ENCODE data around the gene TXNDC16.

Gene TXNDC16

DNA sequence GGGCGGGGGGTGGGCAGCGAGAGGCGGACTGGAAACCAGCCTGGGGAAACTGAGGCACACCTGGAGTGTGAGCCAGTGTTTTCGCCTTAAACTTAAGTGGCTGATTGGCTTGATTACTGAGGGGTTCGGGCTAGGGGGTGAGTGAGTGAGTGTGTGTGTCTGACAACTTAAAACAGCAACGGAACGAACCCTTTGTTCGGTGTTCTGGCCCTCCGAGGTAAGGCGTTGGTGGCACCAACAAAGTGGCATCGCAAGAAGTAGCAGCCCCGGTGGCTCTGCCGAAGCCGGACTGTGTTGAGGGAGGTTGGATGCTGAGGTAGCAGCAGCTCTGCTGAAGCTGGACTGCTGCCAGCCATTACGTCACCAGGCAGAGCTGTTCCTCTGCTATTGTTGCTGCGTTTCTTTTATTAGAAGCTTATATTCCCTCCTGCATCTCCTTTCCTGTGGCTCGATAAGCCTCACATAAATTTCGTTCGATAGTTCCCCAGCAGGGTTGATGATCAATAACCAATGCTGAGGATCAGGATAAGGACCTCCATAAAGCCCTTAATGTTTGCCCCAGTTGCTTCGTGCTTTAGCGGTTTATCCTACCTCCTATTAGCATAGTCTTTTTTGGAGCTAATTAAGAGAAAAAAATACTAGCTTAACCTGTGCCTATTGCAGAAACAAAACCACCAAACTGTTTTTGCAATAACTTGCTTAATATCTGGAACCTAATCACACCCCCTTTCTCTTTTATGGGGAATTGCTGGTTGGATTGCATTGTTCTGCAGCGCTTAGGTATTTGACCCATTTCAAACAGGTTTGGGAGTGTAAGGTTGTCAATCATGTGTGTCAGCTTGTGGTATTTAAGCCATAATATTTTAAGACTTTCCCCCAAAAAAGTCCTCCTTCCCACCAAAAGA lies 1.6 kb upstream of the TXNDC16 start:
- Histone ChIP-seq H3K36me3 (ENCODE audit: insufficient read depth, low read length) (no peaks in the 10 kb centered on the region), H3K4me1 (ENCODE audit: insufficient read depth, low read length) (peaks cover 11% of the 10 kb centered on the region), H3K4me3 (ENCODE audit: low read length) (peak overlapping the region; percentile 70), H3K27me3 (ENCODE audit: insufficient read depth, low read length) (no peaks in the 10 kb centered on the region), H3K9me3 (ENCODE audit: low read length) (no peaks in the 10 kb centered on the region), H2AFZ (ENCODE audit: low read depth, low read length) (peak overlapping the region; percentile 76)

GRCh38 chr14:52553002-52553670 lies 831 bp upstream of the TXNDC16 start:
- Histone ChIP-seq H3K27me3 (ENCODE audit: insufficient read depth, low read length) (no peaks in the 10 kb centered on the region), H3K36me3 (ENCODE audit: insufficient read depth, low read length) (no peaks in the 10 kb centered on the region), H3K4me1 (ENCODE audit: insufficient read depth, low read length) (peaks cover 11% of the 10 kb centered on the region), H2AFZ (ENCODE audit: low read depth, low read length) (peak overlapping the region; percentile 76), H3K4me3 (ENCODE audit: low read length) (peak overlapping the region; percentile 70), H3K9me3 (ENCODE audit: low read length) (no peaks in the 10 kb centered on the region)

GRCh38 chr14:52551696-52552062 lies 626 bp downstream of the TXNDC16 start:
- no peaks in the 10 kb centered on the region for H3K27me3 ChIP-seq (ENCODE audit: insufficient read depth, low read length)
- no peaks in the 10 kb centered on the region for H3K9me3 ChIP-seq (ENCODE audit: low read length)
- H3K36me3 ChIP-seq (ENCODE audit: insufficient read depth, low read length), result no peaks in the 10 kb centered on the region
- peak overlapping the region; percentile 68 for H3K4me3 ChIP-seq (ENCODE audit: low read length)
- peak overlapping the region; percentile 71 for H2AFZ ChIP-seq (ENCODE audit: low read depth, low read length)
- peaks cover 11% of the 10 kb centered on the region for H3K4me1 ChIP-seq (ENCODE audit: insufficient read depth, low read length)

DNA sequence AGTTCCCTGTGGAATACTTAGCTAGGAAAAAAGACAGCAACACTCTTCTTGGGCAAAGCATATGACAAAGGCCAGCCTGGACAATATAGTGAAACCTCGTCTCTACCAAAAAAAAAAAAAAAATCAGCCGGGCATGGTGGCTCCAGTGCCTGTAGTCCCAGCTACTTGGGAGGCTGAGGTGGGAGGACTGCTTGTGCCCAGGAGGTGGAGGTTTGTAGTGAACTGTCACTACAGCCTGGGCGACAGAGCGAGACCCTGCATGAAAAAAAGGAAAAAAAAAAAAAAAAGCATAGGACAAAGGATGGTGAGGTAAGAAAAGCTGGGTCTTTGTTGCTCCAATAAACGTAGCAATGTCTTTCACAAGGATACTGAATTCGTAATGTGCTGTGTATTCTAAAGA lies 1.1 kb downstream of the TXNDC16 start:
- Histone ChIP-seq H2AFZ (ENCODE audit: low read depth, low read length) (peak overlapping the region; percentile 71), H3K9me3 (ENCODE audit: low read length) (no peaks in the 10 kb centered on the region), H3K27me3 (ENCODE audit: insufficient read depth, low read length) (no peaks in the 10 kb centered on the region), H3K4me1 (ENCODE audit: insufficient read depth, low read length) (peaks cover 11% of the 10 kb centered on the region), H3K36me3 (ENCODE audit: insufficient read depth, low read length) (no peaks in the 10 kb centered on the region), H3K4me3 (ENCODE audit: low read length) (peak overlapping the region; percentile 68)

- H3K4me3 ChIP-seq (ENCODE audit: low read length), result peak overlapping the region; percentile 68
- H3K9me3 ChIP-seq (ENCODE audit: low read length), result no peaks in the 10 kb centered on the region
- H3K27me3 ChIP-seq (ENCODE audit: insufficient read depth, low read length), result no peaks in the 10 kb centered on the region
- no peaks in the 10 kb centered on the region for H3K36me3 ChIP-seq (ENCODE audit: insufficient read depth, low read length)
- H3K4me1 ChIP-seq (ENCODE audit: insufficient read depth, low read length), result peaks cover 11% of the 10 kb centered on the region
- H2AFZ ChIP-seq (ENCODE audit: low read depth, low read length), result no peak overlapping the region
Measured at GRCh38 chr14:52550661-52551060, 1.6 kb downstream of the TXNDC16 start.

DNA sequence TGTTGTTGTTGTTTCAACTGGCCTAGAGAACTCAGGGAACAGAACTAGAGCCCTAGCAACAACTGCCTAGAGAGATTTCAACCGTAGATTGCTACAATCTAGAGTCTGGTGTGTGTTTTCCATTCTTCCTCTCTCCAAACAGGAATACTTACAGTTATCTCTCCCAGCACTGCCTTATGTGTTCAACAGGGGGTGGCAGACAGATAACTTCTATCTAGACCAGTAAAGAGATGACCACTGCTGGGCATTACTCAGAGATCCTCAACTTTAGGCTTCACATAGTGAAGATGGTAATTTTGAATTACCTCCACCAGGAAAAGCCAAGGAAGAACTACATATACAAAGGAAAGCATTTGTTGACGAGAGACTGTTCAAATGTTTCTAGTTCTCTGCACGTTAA lies 4.8 kb downstream of the TXNDC16 start:
- no peaks in the 10 kb centered on the region for H3K27me3 ChIP-seq (ENCODE audit: insufficient read depth, low read length)
- H3K36me3 ChIP-seq (ENCODE audit: insufficient read depth, low read length), result no peaks in the 10 kb centered on the region
- no peaks in the 10 kb centered on the region for H3K9me3 ChIP-seq (ENCODE audit: low read length)
- H3K4me3 ChIP-seq (ENCODE audit: low read length), result no peak overlapping the region
- peaks cover 4% of the 10 kb centered on the region for H3K4me1 ChIP-seq (ENCODE audit: insufficient read depth, low read length)
- no peak overlapping the region for H2AFZ ChIP-seq (ENCODE audit: low read depth, low read length)

GRCh38 chr14:52547027-52547426 lies 5.3 kb downstream of the TXNDC16 start:
- H2AFZ ChIP-seq (ENCODE audit: low read depth, low read length), result no peak overlapping the region

GRCh38 chr14:52546318-52546670 lies 6.0 kb downstream of the TXNDC16 start:
- H3K36me3 ChIP-seq (ENCODE audit: insufficient read depth, low read length), result no peaks in the 10 kb centered on the region
- no peak overlapping the region for H2AFZ ChIP-seq (ENCODE audit: low read depth, low read length)
- no peaks in the 10 kb centered on the region for H3K27me3 ChIP-seq (ENCODE audit: insufficient read depth, low read length)
- H3K4me1 ChIP-seq (ENCODE audit: insufficient read depth, low read length), result peaks cover 4% of the 10 kb centered on the region
- no peak overlapping the region for H3K4me3 ChIP-seq (ENCODE audit: low read length)
- H3K9me3 ChIP-seq (ENCODE audit: low read length), result no peaks in the 10 kb centered on the region

More at GRCh38 chr14:52547027-52547426, 5.3 kb downstream of the TXNDC16 start:
- Histone ChIP-seq H3K4me3 (ENCODE audit: low read length) (no peak overlapping the region), H3K9me3 (ENCODE audit: low read length) (no peaks in the 10 kb centered on the region), H3K4me1 (ENCODE audit: insufficient read depth, low read length) (peaks cover 4% of the 10 kb centered on the region), H3K36me3 (ENCODE audit: insufficient read depth, low read length) (no peaks in the 10 kb centered on the region), H3K27me3 (ENCODE audit: insufficient read depth, low read length) (no peaks in the 10 kb centered on the region)

DNA sequence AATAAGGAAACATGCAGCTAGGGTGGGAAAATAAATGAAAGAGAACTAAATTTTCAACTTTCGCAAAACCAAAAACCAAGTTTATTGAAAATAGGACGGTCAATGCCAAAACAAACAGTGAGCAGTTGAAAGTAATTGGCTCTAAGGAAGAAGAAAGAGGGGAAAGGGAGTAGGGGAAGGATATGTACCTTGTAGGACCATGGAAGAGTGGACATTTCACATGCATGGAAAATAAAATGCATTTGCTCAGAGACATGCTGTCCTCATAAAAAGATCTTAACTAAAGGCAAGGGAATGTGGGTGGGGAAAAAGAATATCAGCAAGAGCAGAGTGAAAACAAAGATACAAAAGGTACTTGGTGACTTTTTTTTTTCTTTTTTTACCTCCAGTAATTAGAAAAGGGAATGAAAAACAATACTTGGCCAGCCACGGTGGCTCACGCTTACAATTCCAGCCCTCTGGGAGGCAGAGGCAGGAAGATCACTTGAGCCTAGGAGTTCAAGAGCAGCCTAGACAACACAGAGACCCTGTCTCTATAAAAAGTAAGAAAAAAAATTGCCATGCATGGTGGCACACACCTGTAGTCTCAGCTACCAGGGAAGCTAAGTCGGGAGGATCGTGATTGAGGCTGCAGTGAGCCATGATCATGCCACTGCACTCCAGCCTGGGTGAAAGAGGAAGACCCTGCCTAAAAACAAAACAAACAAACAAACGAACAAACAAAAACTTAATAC lies 6.6 kb downstream of the TXNDC16 start:
- H3K27me3 ChIP-seq (ENCODE audit: insufficient read depth, low read length), result no peaks in the 10 kb centered on the region
- H3K4me3 ChIP-seq (ENCODE audit: low read length), result no peak overlapping the region
- peaks cover under 1% of the 10 kb centered on the region for H3K4me1 ChIP-seq (ENCODE audit: insufficient read depth, low read length)
- H3K9me3 ChIP-seq (ENCODE audit: low read length), result no peaks in the 10 kb centered on the region
- H3K36me3 ChIP-seq (ENCODE audit: insufficient read depth, low read length), result no peaks in the 10 kb centered on the region
- H2AFZ ChIP-seq (ENCODE audit: low read depth, low read length), result no peak overlapping the region

DNA sequence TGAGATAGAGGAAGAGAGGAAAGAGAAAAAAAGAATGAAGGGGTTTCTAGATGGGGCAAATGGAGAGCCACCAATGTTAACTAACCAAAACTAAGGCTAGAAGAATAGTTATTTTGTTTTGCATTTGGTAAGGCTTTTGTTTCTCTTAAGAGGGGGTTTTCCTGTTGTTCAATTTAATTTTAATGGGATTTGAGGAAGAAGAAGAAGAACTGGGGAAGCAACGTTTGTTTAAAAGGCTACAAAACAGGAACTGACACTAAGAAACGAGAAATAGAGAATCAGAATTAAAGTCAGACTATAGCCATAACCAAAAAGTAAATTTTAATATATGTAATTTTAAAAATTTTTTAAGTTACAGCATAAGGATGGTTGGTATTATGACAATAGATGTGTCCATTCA lies 13.7 kb downstream of the TXNDC16 start:
- Histone ChIP-seq H3K27me3 (ENCODE audit: insufficient read depth, low read length) (no peaks in the 10 kb centered on the region), H3K4me3 (ENCODE audit: low read length) (no peak overlapping the region), H3K36me3 (ENCODE audit: insufficient read depth, low read length) (peaks cover 16% of the 10 kb centered on the region), H2AFZ (ENCODE audit: low read depth, low read length) (no peak overlapping the region), H3K9me3 (ENCODE audit: low read length) (no peaks in the 10 kb centered on the region), H3K4me1 (ENCODE audit: insufficient read depth, low read length) (no peaks in the 10 kb centered on the region)

- H3K9me3 ChIP-seq (ENCODE audit: low read length), result no peaks in the 10 kb centered on the region
- H2AFZ ChIP-seq (ENCODE audit: low read depth, low read length), result no peak overlapping the region
- no peak overlapping the region for H3K4me3 ChIP-seq (ENCODE audit: low read length)
- no peaks in the 10 kb centered on the region for H3K4me1 ChIP-seq (ENCODE audit: insufficient read depth, low read length)
- H3K36me3 ChIP-seq (ENCODE audit: insufficient read depth, low read length), result peaks cover 18% of the 10 kb centered on the region
- H3K27me3 ChIP-seq (ENCODE audit: insufficient read depth, low read length), result no peaks in the 10 kb centered on the region
Measured at GRCh38 chr14:52536269-52536668, 16.0 kb downstream of the TXNDC16 start.

DNA sequence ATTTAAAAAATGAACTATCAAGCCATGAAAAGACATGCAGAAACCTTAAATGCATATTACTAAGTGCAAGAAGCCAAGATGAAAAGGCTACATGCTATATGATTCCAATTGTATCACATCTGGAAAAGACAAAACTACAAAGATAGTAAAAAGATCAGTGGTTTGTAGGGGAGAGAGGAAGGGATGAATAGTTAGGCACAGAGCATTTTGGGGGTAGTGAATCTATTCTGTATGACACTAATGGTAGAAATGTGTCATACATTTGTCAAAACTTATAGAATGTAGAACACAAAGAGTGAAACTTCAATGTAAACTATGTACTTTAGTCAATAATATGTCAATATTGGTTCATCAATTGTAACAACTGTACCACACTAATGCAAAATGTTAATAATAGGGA lies 20.8 kb downstream of the TXNDC16 start:
- Histone ChIP-seq H3K36me3 (ENCODE audit: insufficient read depth, low read length) (peaks cover 15% of the 10 kb centered on the region), H3K27me3 (ENCODE audit: insufficient read depth, low read length) (no peaks in the 10 kb centered on the region), H3K9me3 (ENCODE audit: low read length) (no peaks in the 10 kb centered on the region), H2AFZ (ENCODE audit: low read depth, low read length) (no peak overlapping the region), H3K4me3 (ENCODE audit: low read length) (no peak overlapping the region), H3K4me1 (ENCODE audit: insufficient read depth, low read length) (no peaks in the 10 kb centered on the region)

DNA sequence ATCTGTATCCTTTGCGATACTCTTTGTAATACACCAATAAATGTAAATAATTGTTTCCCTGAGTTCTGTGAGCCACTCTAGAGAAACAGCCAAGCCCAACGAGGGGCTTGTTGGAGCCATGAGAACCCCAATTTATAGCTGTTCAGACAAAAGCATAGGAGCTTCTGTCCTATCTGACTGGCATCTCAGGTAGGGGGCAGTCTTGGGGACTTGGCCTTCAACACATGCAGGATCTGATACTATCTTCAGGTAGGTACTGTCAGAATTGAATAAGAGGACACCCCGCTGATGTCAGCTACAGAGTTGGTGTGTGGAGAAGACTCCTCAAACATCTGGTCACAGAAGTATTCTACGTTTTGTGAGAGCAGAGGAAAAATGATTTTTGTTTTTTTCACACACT lies 25.3 kb downstream of the TXNDC16 start:
- Histone ChIP-seq H2AFZ (ENCODE audit: low read depth, low read length) (no peak overlapping the region), H3K36me3 (ENCODE audit: insufficient read depth, low read length) (peaks cover 4% of the 10 kb centered on the region), H3K9me3 (ENCODE audit: low read length) (no peaks in the 10 kb centered on the region), H3K27me3 (ENCODE audit: insufficient read depth, low read length) (no peaks in the 10 kb centered on the region), H3K4me1 (ENCODE audit: insufficient read depth, low read length) (no peaks in the 10 kb centered on the region), H3K4me3 (ENCODE audit: low read length) (no peak overlapping the region)

Data from neuron (in vitro differentiated cells).